ENCODE results near the gene MGLL. TPM values are rescaled to one million over a fixed set of nuclear protein-coding genes. Genes with fewer than 3 reads are reported as not detected.

Gene MGLL
- total RNA-seq, 5 donors from 2014 or later (not counting 1 experiment from before 2014, with no cell fraction given): 0.78 to 3.7 (median 1.8) TPM

DNA sequence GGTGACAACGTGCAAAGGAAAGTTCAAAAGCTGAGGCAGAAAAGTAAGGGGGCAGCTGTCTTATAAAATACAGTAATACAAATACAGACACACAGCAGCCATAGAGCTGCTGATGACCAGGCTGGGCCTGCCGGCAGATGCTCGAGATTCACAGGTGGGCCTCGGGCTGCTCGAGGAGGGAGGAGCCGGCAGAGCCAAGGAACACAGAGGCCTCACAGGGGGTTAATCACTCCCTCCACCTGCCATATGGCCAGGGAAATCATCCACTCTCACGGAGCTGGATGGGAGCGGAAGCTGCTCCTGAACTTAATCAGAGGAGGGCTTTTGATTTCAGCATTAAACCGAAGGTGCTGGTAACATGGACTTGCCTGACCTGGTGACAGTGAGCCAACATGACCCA lies 29.6 kb upstream of the MGLL start:
- Histone ChIP-seq H3K4me1 (ENCODE audit: control insufficient read depth in 1 of 2, extremely low read depth in 1 of 2, insufficient read depth in 2 of 2, low read length in 2 of 2) (no peaks in the 10 kb centered on the region), H3K4me3 (ENCODE audit: control insufficient read depth in 1 of 2, extremely low read depth in 1 of 2, low read length in 1 of 2) (no peak overlapping the region), H3K36me3 (ENCODE audit: control insufficient read depth in 2 of 2, extremely low read depth in 1 of 2, insufficient read depth in 1 of 2, low read length in 1 of 2) (no peaks in the 10 kb centered on the region), H3K27ac (ENCODE audit: low read length) (no peak overlapping the region), H3K27me3 (replicated peaks in 1 of 2; ENCODE audit: control insufficient read depth in 2 of 2, extremely low read depth in 1 of 2, insufficient read depth in 2 of 2, low read length in 1 of 2) (peaks cover 0 to 7% of the 10 kb centered on the region in 2 experiments), H3K9me3 (no peaks in the 10 kb centered on the region)
- Mint-ChIP-seq H3K27me3 (peaks cover 6 to 10% of the 10 kb centered on the region in 2 donors), H3K4me3 (no peak overlapping the region), H3K36me3 (no peaks in the 10 kb centered on the region), H3K4me1 (peaks cover 2 to 7% (median 3%) of the 10 kb centered on the region in 3 donors), H3K27ac (no peak overlapping the region), H3K9me3 (no peaks in the 10 kb centered on the region)
- CTCF ChIA-PET: no interaction called here
- no peak for DNase-seq
- WGBS (ENCODE audit: insufficient coverage): 82% methylated on average over 5 of the region's 9 CpGs
- POLR2A ChIA-PET: no interaction called here
- no peak for ATAC-seq (replicated peaks in 1 of 4)

DNA sequence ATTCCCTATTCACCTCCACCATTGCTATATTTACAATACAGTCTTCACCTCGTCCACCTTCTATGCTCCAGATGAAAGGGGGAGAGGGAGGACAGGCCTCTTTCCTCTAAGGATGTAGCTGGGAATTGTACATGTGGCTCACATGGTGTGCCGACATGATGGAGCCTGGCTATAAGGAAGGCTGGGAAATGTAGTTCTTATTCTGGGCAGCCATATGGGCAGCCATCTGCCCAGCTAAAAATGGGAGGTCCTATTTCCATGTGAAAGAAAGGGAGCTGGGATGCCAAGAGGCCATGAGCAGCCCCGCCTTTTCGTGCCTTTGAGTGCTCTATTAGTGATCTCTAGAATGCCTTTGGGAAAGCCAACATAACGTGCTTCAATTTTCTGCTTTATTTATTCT lies 27.1 kb upstream of the MGLL start:
- Mint-ChIP-seq H3K27ac (no peak overlapping the region), H3K9me3 (no peaks in the 10 kb centered on the region), H3K4me1 (peaks cover 0 to 7% (median 0%) of the 10 kb centered on the region in 3 donors), H3K27me3 (peaks cover 8 to 10% of the 10 kb centered on the region in 2 donors), H3K36me3 (no peaks in the 10 kb centered on the region), H3K4me3 (no peak overlapping the region)
- DNase-seq (no peak), ATAC-seq (replicated peaks in 1 of 4) (no peak)
- Histone ChIP-seq H3K4me3 (ENCODE audit: control insufficient read depth in 1 of 2, extremely low read depth in 1 of 2, low read length in 1 of 2) (no peak overlapping the region), H3K27me3 (replicated peaks in 1 of 2; ENCODE audit: control insufficient read depth in 2 of 2, extremely low read depth in 1 of 2, insufficient read depth in 2 of 2, low read length in 1 of 2) (peaks cover 0 to 7% of the 10 kb centered on the region in 2 experiments), H3K4me1 (ENCODE audit: control insufficient read depth in 1 of 2, extremely low read depth in 1 of 2, insufficient read depth in 2 of 2, low read length in 2 of 2) (no peaks in the 10 kb centered on the region), H3K27ac (ENCODE audit: low read length) (no peak overlapping the region), H3K9me3 (no peaks in the 10 kb centered on the region), H3K36me3 (ENCODE audit: control insufficient read depth in 2 of 2, extremely low read depth in 1 of 2, insufficient read depth in 1 of 2, low read length in 1 of 2) (no peaks in the 10 kb centered on the region)
- CTCF ChIA-PET: no interaction called here
- 72% methylated on average over 4 of the region's 5 CpGs for WGBS (ENCODE audit: insufficient coverage)
- POLR2A ChIA-PET: no interaction called here

DNA sequence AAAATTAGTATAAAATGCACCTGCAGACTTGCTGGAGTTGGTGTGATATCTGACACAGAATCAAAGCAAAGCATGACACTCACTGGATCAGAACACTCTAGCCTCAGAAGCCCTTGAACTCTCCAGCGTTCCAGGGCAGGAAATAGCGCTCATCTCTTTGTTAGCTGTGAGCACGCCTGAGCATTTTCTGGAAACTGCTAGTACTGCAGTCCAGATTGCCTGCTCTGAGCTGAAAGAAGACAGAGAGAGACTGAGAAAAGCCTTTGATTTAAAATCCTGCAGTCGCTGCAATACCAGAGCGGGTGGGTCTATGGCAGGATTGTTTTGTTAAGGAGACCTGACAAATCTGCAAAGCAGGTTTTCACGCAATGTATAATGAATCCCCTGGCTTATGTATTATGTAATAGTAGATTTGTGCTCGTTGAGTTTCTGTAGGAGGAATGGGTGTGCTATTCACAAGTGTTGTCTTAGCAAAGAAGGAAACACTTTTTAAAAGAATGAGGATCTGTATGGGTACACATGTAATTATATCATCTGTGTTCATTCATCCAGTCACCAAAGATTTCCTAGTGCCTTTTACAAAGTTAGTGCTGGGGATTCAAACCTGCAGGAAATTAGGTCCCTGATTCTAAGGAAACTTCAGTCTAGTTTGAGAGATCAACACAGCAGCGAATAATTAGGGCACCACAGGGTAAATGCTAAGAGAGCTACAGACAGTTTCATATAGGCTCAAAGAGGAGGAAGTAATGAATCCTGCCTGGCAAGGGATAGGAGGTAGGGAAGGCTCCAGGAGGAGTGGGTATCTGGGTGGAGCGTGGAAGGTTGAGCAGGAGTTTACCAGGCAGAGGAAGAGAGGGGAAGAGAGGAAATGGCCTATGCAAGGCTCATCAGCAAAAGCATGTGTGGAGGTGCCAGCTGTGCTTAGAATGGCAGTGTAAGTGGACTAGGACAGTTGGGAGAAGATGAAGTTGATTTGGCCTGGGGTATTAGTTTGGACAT lies 26.1 kb upstream of the MGLL start:
- CTCF ChIA-PET: no interaction called here
- Histone ChIP-seq H3K27ac (ENCODE audit: low read length) (no peak overlapping the region), H3K9me3 (no peaks in the 10 kb centered on the region), H3K27me3 (replicated peaks in 1 of 2; ENCODE audit: control insufficient read depth in 2 of 2, extremely low read depth in 1 of 2, insufficient read depth in 2 of 2, low read length in 1 of 2) (peaks cover 0 to 4% of the 10 kb centered on the region in 2 experiments), H3K4me1 (ENCODE audit: control insufficient read depth in 1 of 2, extremely low read depth in 1 of 2, insufficient read depth in 2 of 2, low read length in 2 of 2) (no peaks in the 10 kb centered on the region), H3K4me3 (ENCODE audit: control insufficient read depth in 1 of 2, extremely low read depth in 1 of 2, low read length in 1 of 2) (no peak overlapping the region), H3K36me3 (ENCODE audit: control insufficient read depth in 2 of 2, extremely low read depth in 1 of 2, insufficient read depth in 1 of 2, low read length in 1 of 2) (no peaks in the 10 kb centered on the region)
- Mint-ChIP-seq H3K9me3 (no peaks in the 10 kb centered on the region), H3K36me3 (no peaks in the 10 kb centered on the region), H3K27ac (no peak overlapping the region), H3K4me3 (no peak overlapping the region), H3K4me1 (peaks cover 0 to 7% (median 0%) of the 10 kb centered on the region in 3 donors), H3K27me3 (peaks cover 8 to 10% of the 10 kb centered on the region in 2 donors)
- 43% methylated on average over 9 of the region's 9 CpGs for WGBS (ENCODE audit: insufficient coverage)
- DNase-seq (no peak), ATAC-seq (replicated peaks in 1 of 4) (no peak)
- POLR2A ChIA-PET: no interaction called here

DNA sequence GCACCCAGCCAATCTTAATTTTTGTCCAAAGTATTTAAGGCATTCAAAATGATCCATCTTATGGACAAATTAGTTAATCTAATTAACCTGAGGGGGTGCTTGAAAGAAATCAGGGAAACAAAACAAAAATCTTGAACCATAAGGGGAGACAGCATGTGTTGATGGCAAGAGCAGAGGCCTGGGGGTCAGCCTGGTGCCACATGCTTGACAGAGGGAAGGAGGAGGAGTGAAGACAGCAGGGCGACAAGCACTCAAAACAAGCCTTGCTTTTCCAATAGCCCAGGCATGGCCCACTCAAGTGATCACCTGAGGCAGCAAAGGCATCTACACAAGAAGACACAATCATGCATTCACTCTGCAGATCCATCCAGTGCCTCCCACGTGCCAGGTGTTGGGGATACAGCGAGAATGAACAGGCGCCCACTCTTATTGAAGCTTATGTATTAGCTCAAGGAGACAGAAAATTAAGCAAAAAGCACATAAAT lies 25.0 kb upstream of the MGLL start:
- Histone ChIP-seq H3K9me3 (no peaks in the 10 kb centered on the region), H3K36me3 (ENCODE audit: control insufficient read depth in 2 of 2, extremely low read depth in 1 of 2, insufficient read depth in 1 of 2, low read length in 1 of 2) (no peaks in the 10 kb centered on the region), H3K4me3 (ENCODE audit: control insufficient read depth in 1 of 2, extremely low read depth in 1 of 2, low read length in 1 of 2) (no peak overlapping the region), H3K4me1 (ENCODE audit: control insufficient read depth in 1 of 2, extremely low read depth in 1 of 2, insufficient read depth in 2 of 2, low read length in 2 of 2) (no peaks in the 10 kb centered on the region), H3K27ac (ENCODE audit: low read length) (no peak overlapping the region), H3K27me3 (replicated peaks in 1 of 2; ENCODE audit: control insufficient read depth in 2 of 2, extremely low read depth in 1 of 2, insufficient read depth in 2 of 2, low read length in 1 of 2) (peaks cover 0 to 4% of the 10 kb centered on the region in 2 experiments)
- WGBS (ENCODE audit: insufficient coverage): no CpG with 5 or more reads among the region's 4 CpGs
- H3K36me3 Mint-ChIP-seq: no peaks in the 10 kb centered on the region
- DNase-seq (no peak), ATAC-seq (replicated peaks in 1 of 4) (no peak)
- no peak overlapping the region for H3K4me3 Mint-ChIP-seq
- no peaks in the 10 kb centered on the region for H3K9me3 Mint-ChIP-seq
- H3K27me3 Mint-ChIP-seq: peaks cover 8 to 10% of the 10 kb centered on the region in 2 donors
- peaks cover 0 to 7% (median 0%) of the 10 kb centered on the region in 3 donors for H3K4me1 Mint-ChIP-seq
- no peak overlapping the region for H3K27ac Mint-ChIP-seq
- ChIA-PET CTCF (no interaction called here), POLR2A (no interaction called here)

DNA sequence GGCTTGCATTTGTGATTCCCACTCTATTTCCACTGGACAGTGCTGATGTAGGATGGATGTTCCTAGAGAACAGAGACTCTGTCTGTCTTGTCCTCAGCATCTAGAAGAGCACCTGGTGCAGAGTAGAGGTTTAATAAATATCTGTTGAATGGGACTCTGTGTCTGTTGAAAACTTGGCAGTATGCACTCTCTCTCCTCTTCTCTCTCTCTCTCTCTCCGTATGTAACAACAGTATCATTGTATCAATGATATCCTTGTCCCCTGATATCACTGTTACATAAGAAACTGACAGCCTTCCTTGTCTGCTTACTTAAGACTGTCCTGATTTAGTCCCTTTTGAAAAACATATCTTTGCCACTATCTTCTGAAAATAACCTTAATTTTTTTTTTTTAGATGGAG lies 24.3 kb upstream of the MGLL start:
- ATAC-seq (replicated peaks in 1 of 4) (no peak), DNase-seq (no peak)
- H3K27me3 Mint-ChIP-seq: peaks cover 8 to 10% of the 10 kb centered on the region in 2 donors
- Histone ChIP-seq H3K27me3 (replicated peaks in 1 of 2; ENCODE audit: control insufficient read depth in 2 of 2, extremely low read depth in 1 of 2, insufficient read depth in 2 of 2, low read length in 1 of 2) (peaks cover 0 to 4% of the 10 kb centered on the region in 2 experiments), H3K4me1 (ENCODE audit: control insufficient read depth in 1 of 2, extremely low read depth in 1 of 2, insufficient read depth in 2 of 2, low read length in 2 of 2) (no peaks in the 10 kb centered on the region), H3K27ac (ENCODE audit: low read length) (no peak overlapping the region), H3K4me3 (ENCODE audit: control insufficient read depth in 1 of 2, extremely low read depth in 1 of 2, low read length in 1 of 2) (no peak overlapping the region), H3K9me3 (no peaks in the 10 kb centered on the region), H3K36me3 (ENCODE audit: control insufficient read depth in 2 of 2, extremely low read depth in 1 of 2, insufficient read depth in 1 of 2, low read length in 1 of 2) (no peaks in the 10 kb centered on the region)
- H3K27ac Mint-ChIP-seq: no peak overlapping the region
- WGBS (ENCODE audit: insufficient coverage): 100% methylated on average over 1 of the region's 1 CpG
- H3K4me1 Mint-ChIP-seq: peaks cover 0 to 7% (median 0%) of the 10 kb centered on the region in 3 donors
- ChIA-PET POLR2A (no interaction called here), CTCF (no interaction called here)
- no peak overlapping the region for H3K4me3 Mint-ChIP-seq
- H3K9me3 Mint-ChIP-seq: no peaks in the 10 kb centered on the region
- no peaks in the 10 kb centered on the region for H3K36me3 Mint-ChIP-seq

DNA sequence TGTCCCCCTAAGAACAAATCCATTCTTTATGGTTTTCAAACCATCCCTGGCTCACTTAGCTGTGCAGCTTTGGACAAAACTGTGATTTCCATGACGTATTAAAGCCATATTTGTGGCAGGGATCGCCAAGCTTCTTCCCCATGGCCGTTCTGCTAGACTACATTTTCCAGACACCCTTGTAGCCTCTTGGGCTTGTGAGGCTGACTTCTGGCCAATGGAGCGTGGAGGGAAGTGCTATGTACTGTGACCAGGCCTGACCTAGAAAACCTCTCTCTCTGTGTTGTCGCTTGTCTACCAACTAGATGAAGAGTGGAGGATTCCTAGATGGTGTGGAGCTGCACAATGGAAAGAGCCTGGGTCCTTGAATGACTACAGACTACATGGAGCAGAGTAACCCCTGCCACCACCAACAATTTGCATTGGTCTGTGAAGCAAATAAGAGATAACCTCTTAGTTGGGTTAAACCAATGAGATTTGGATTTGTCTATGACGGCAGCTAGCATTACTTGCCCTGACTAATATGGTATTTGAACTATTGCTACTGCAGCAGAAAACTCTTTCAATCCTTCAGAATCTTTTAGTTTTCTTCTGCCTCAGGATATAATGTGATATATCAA lies 22.1 kb upstream of the MGLL start:
- Histone ChIP-seq H3K27ac (ENCODE audit: low read length) (no peak overlapping the region), H3K4me1 (ENCODE audit: control insufficient read depth in 1 of 2, extremely low read depth in 1 of 2, insufficient read depth in 2 of 2, low read length in 2 of 2) (no peaks in the 10 kb centered on the region), H3K27me3 (replicated peaks in 1 of 2; ENCODE audit: control insufficient read depth in 2 of 2, extremely low read depth in 1 of 2, insufficient read depth in 2 of 2, low read length in 1 of 2) (peaks cover 0 to 6% of the 10 kb centered on the region in 2 experiments), H3K4me3 (ENCODE audit: control insufficient read depth in 1 of 2, extremely low read depth in 1 of 2, low read length in 1 of 2) (no peak overlapping the region), H3K9me3 (no peaks in the 10 kb centered on the region), H3K36me3 (ENCODE audit: control insufficient read depth in 2 of 2, extremely low read depth in 1 of 2, insufficient read depth in 1 of 2, low read length in 1 of 2) (no peaks in the 10 kb centered on the region)
- WGBS (ENCODE audit: insufficient coverage): no CpG with 5 or more reads among the region's 6 CpGs
- Mint-ChIP-seq H3K9me3 (no peaks in the 10 kb centered on the region), H3K36me3 (no peaks in the 10 kb centered on the region), H3K4me3 (no peak overlapping the region), H3K27ac (no peak overlapping the region), H3K4me1 (peaks cover 0 to 7% (median 0%) of the 10 kb centered on the region in 3 donors), H3K27me3 (peaks cover 8 to 10% of the 10 kb centered on the region in 2 donors)
- ATAC-seq (replicated peaks in 1 of 4) (no peak), DNase-seq (no peak)
- ChIA-PET POLR2A (no interaction called here), CTCF (no interaction called here)
